Prostate gland (tissue), 2 donors: ENCODE measurements around the gene CCDC91. TPM values are rescaled to one million over a fixed set of nuclear protein-coding genes. Genes with fewer than 3 reads are reported as not detected.

Source experiments
- DNase-seq: peaks from one replicate; pipeline ENCODE4 v3.0.0-alpha.2; 2019; ENCODE audit warnings: low spot score
- H3K27ac ChIP-seq, 2 donors: fragments of 200-600 bp; sonication (generic); 2 replicates each; pipeline ENCODE4 v1.5.1; 2017 to 2019
- H3K27me3 ChIP-seq: fragments of 200-600 bp; sonication (generic); replicated peaks from 2 replicates; pipeline ENCODE4 v1.5.1; 2019; ENCODE audit not compliant: insufficient read depth
- H3K36me3 ChIP-seq, 2 donors: fragments of 200-600 bp; sonication (generic); 1 replicate in 1 of 2; 2 replicates in 1 of 2; pipeline versions ENCODE4 v1.5.1 to v1.8.1; 2017 to 2019
- H3K4me1 ChIP-seq: fragments of 200-600 bp; sonication (generic); replicated peaks from 2 replicates; pipeline ENCODE4 v1.5.1; 2019
- H3K4me3 ChIP-seq, 2 donors: fragments of 200-600 bp; sonication (generic); 2 replicates each; pipeline ENCODE4 v1.5.1; 2017 to 2019
- H3K9me3 ChIP-seq: fragments of 200-600 bp; sonication (generic); 2 replicates; pipeline ENCODE4 v1.5.1; 2017
- POLR2A ChIP-seq: fragments of 450-650 bp; IDR thresholded peaks from one replicate; pipeline ENCODE4 v1.6.1; 2016; ENCODE audit warnings: antibody characterized with exemption, mild to moderate bottlenecking
- POLR2AphosphoS5 ChIP-seq: sonication (generic); formaldehyde crosslinking; IDR thresholded peaks from one replicate; pipeline ENCODE4 v1.6.1; 2017; ENCODE audit warnings: antibody characterized with exemption
- WGBS: methylation state at CpG from one replicate; pipeline ENCODE4 v1.1.5; 2018; 5-methylcytosine and 5-hydroxymethylcytosine counted together
- intact Hi-C: fragments of 100-400 bp; cut with DNase I; formaldehyde crosslinking; loops from one replicate; pipeline ENCODE4 v1.14.2; 2022
- total RNA-seq, 2 donors: library from RNA; depleted of rRNA; stranded (reverse); fragments of >200 nt; gene quantifications; one replicate each; pipeline ENCODE4 v1.1.0, GENCODE V29; 2016
- TF ChIP-seq, protein P1 (sequence below), 4 experiments: fragments of 200-600 bp in 2 of 4; fragments of 450-650 bp in 2 of 4; sonication (generic) in 2 of 4; IDR thresholded peaks; 1 replicate in 3 of 4; 2 replicates in 1 of 4; pipeline ENCODE4 v1.5.1; 2016 to 2019; ENCODE audit warnings: antibody characterized with exemption in 4 of 4, mild to moderate bottlenecking in 2 of 4, moderate library complexity in 2 of 4

CCDC91 gene
- total RNA-seq, 2 donors from 2014 or later = 25.3 to 42.4 TPM

GRCh38 chr12:28555748-28556147 lies 365.5 kb downstream of the CCDC91 start:
- Histone ChIP-seq H3K9me3 (no peaks in the 10 kb centered on the region), H3K27me3 (no peaks in the 10 kb centered on the region), H3K36me3 (no peaks in the 10 kb centered on the region), H3K4me3 (no peak overlapping the region), H3K27ac (no peak overlapping the region), H3K4me1 (no peaks in the 10 kb centered on the region)
- no peak for DNase-seq
- WGBS = 73% methylated on average over 4 of the region's 4 CpGs
- intact Hi-C loops = no loop called here
- TF ChIP-seq POLR2A (no peak), POLR2AphosphoS5 (no peak)
- TF ChIP-seq, protein P1, sequence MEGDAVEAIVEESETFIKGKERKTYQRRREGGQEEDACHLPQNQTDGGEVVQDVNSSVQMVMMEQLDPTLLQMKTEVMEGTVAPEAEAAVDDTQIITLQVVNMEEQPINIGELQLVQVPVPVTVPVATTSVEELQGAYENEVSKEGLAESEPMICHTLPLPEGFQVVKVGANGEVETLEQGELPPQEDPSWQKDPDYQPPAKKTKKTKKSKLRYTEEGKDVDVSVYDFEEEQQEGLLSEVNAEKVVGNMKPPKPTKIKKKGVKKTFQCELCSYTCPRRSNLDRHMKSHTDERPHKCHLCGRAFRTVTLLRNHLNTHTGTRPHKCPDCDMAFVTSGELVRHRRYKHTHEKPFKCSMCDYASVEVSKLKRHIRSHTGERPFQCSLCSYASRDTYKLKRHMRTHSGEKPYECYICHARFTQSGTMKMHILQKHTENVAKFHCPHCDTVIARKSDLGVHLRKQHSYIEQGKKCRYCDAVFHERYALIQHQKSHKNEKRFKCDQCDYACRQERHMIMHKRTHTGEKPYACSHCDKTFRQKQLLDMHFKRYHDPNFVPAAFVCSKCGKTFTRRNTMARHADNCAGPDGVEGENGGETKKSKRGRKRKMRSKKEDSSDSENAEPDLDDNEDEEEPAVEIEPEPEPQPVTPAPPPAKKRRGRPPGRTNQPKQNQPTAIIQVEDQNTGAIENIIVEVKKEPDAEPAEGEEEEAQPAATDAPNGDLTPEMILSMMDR (IDR thresholded peaks at IDR 0.05) = no peak

- no peak overlapping the region for H3K27ac ChIP-seq
- 75% methylated on average over 1 of the region's 1 CpG for WGBS
- H3K27me3 ChIP-seq = no peaks in the 10 kb centered on the region
- H3K9me3 ChIP-seq = no peaks in the 10 kb centered on the region
- H3K36me3 ChIP-seq = no peaks in the 10 kb centered on the region
- intact Hi-C loops = no loop called here
- no peak for DNase-seq
- no peaks in the 10 kb centered on the region for H3K4me1 ChIP-seq
- no peak overlapping the region for H3K4me3 ChIP-seq
- no peak for TF ChIP-seq POLR2AphosphoS5
- TF ChIP-seq POLR2A = no peak
These were observed 368.0 kb downstream of the CCDC91 start for GRCh38 chr12:28558250-28558649.

- intact Hi-C loops = no loop called here
These were observed 373.0 kb downstream of the CCDC91 start for GRCh38 chr12:28563286-28563685.

DNA sequence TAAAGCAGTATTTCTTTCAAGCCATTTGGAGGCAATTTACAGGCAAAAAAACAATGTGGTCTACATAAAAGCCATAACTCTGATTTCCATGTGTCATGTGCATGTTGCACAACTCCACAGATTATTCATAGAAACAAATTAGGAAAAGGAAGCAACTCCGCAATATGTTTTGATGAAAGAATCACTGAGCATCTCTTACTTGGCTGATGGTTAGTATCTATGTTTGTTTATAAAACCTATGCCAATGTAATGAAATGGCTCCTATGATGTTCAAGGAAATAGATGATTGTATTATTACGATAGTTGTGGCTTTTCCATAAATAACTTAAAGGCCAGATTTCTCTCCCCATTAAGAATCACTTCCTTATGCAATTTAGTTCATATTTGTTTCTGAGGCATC lies 373.7 kb downstream of the CCDC91 start:
- Histone ChIP-seq H3K4me3 (no peak overlapping the region), H3K4me1 (no peaks in the 10 kb centered on the region), H3K27ac (no peak overlapping the region), H3K9me3 (no peaks in the 10 kb centered on the region), H3K27me3 (no peaks in the 10 kb centered on the region), H3K36me3 (no peaks in the 10 kb centered on the region)
- no peak for DNase-seq
- TF ChIP-seq POLR2AphosphoS5 (no peak), POLR2A (no peak)
- TF ChIP-seq, protein P1 (IDR thresholded peaks at IDR 0.05) = no peak
- WGBS = 87% methylated on average over 2 of the region's 2 CpGs
- intact Hi-C loops = no loop called here

More at GRCh38 chr12:28563286-28563685, 373.0 kb downstream of the CCDC91 start:
- TF ChIP-seq POLR2A = no peak
- no peak for TF ChIP-seq POLR2AphosphoS5
- TF ChIP-seq, protein P1 (IDR thresholded peaks at IDR 0.05) = no peak
- no peak overlapping the region for H3K27ac ChIP-seq
- H3K4me1 ChIP-seq = no peaks in the 10 kb centered on the region
- WGBS = 87% methylated on average over 3 of the region's 3 CpGs
- no peaks in the 10 kb centered on the region for H3K36me3 ChIP-seq
- no peak for DNase-seq
- no peaks in the 10 kb centered on the region for H3K9me3 ChIP-seq
- H3K4me3 ChIP-seq = no peak overlapping the region
- H3K27me3 ChIP-seq = no peaks in the 10 kb centered on the region

DNA sequence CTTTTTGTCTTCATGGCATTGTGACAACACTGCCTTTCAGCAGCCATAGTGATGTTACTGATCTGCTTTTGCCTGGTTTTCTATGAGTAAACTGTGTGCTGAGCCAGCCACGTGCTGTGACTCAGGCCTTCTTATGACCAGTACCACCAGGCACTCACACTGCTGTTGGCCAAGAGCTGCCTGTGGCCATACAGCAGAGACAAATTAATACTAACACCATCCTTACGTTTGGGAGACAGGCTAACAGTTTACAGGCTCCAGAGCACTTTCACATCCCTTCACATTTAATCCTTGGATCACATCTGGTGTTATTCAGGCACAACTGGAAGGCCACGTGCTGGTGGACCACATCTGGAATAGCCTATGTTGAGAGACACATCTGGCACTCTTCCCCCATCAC lies 377.9 kb downstream of the CCDC91 start:
- DNase-seq = no peak
- Histone ChIP-seq H3K36me3 (no peaks in the 10 kb centered on the region), H3K9me3 (no peaks in the 10 kb centered on the region), H3K27me3 (no peaks in the 10 kb centered on the region), H3K4me3 (no peak overlapping the region), H3K4me1 (no peaks in the 10 kb centered on the region), H3K27ac (no peak overlapping the region)
- intact Hi-C loops = no loop called here
- TF ChIP-seq, protein P1 (IDR thresholded peaks at IDR 0.05) = no peak
- TF ChIP-seq POLR2AphosphoS5 (no peak), POLR2A (no peak)
- 87% methylated on average over 3 of the region's 3 CpGs for WGBS
